IMR-90 (cell line): ENCODE results near the gene CDKN1C.

Experiments used
- CHD1 ChIP-seq: IDR thresholded peaks from 2 replicates; pipeline ENCODE4 v1.6.1; 2012; ENCODE audit warnings: low read depth, low read length, improper control_type of control experiment
- CTCF ChIP-seq: conservative IDR thresholded peaks from 2 replicates; pipeline ENCODE4 v1.5.1; 2012; ENCODE audit warnings: mild to moderate bottlenecking, low read depth, low read length, improper control_type of control experiment
- MAFK ChIP-seq: IDR thresholded peaks from 2 replicates; pipeline ENCODE4 v1.6.1; 2012; ENCODE audit warnings: low read depth, low read length, improper control_type of control experiment
- POLR2A ChIP-seq: IDR thresholded peaks from 2 replicates; pipeline ENCODE4 v1.6.1; 2012; ENCODE audit warnings: mild to moderate bottlenecking, low read depth, low read length
- RAD21 ChIP-seq: IDR thresholded peaks from 2 replicates; pipeline ENCODE4 v1.6.1; 2012; ENCODE audit warnings: low read length, improper control_type of control experiment
- RFX5 ChIP-seq: IDR thresholded peaks from 2 replicates; pipeline ENCODE4 v1.8.0; 2012; ENCODE audit warnings: low read depth, mild to moderate bottlenecking, low read length, moderate library complexity
- TF ChIP-seq, protein P1 (sequence below): fragments of 150-350 bp; IDR thresholded peaks from 2 replicates; pipeline ENCODE4 v1.6.1; 2017; ENCODE audit warnings: mild to moderate bottlenecking, antibody characterized with exemption, low read length, low read depth

- no peak for TF ChIP-seq CTCF
- no peak for TF ChIP-seq POLR2A
- no peak for TF ChIP-seq RFX5
- TF ChIP-seq, protein P1, sequence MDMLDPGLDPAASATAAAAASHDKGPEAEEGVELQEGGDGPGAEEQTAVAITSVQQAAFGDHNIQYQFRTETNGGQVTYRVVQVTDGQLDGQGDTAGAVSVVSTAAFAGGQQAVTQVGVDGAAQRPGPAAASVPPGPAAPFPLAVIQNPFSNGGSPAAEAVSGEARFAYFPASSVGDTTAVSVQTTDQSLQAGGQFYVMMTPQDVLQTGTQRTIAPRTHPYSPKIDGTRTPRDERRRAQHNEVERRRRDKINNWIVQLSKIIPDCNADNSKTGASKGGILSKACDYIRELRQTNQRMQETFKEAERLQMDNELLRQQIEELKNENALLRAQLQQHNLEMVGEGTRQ: no peak
- TF ChIP-seq RAD21: no peak
- TF ChIP-seq CHD1: no peak
- no peak for TF ChIP-seq MAFK
Measured at GRCh38 chr11:2843551-2843950, 42.0 kb downstream of the CDKN1C start.
